CD4-positive, alpha-beta T cell treated with Interleukin-15 for 1 hour (primary cell): ENCODE measurements around the gene FBXO9.

Source experiments
- DNase-seq: peaks from one replicate; pipeline ENCODE4 v3.0.0-alpha.2; 2020

Gene FBXO9

GRCh38 chr6:53142810-53143209 lies 77.6 kb downstream of the FBXO9 start:
- DNase-seq: no peak

GRCh38 chr6:53143710-53144109 lies 78.5 kb downstream of the FBXO9 start:
- DNase-seq: no peak

- DNase-seq: no peak
Observed at GRCh38 chr6:53144802-53145201, 79.6 kb downstream of the FBXO9 start.

- DNase-seq: no peak
Observed at GRCh38 chr6:53148684-53149083, 83.5 kb downstream of the FBXO9 start, which contains the start of gene GCM1. TSS of gene GCM1 (minus strand) at chr6:53148841. CDS start at chr6:53145632, 3,209 bp downstream.
